HFFc6 (cell line): ENCODE data around the gene SCYL1. TPM values are rescaled to one million over a fixed set of nuclear protein-coding genes. Genes with fewer than 3 reads are reported as not detected.

Experiments
- DNase-seq: peaks from one replicate; pipeline ENCODE4 v3.0.0-alpha.2; 2018
- H3K27ac Mint-ChIP-seq: 2 replicates; pipeline ENCODE4 v1.8.0; 2020; ENCODE audit warnings: mild to moderate bottlenecking, mixed read lengths
- H3K27me3 Mint-ChIP-seq: 2 replicates; pipeline ENCODE4 v1.8.0; 2021; ENCODE audit warnings: mild to moderate bottlenecking, moderate library complexity, mixed read lengths; ENCODE audit not compliant: insufficient read depth
- H3K36me3 Mint-ChIP-seq: 2 replicates; pipeline ENCODE4 v1.8.0; 2021; ENCODE audit warnings: low read depth, mixed read lengths
- H3K4me1 Mint-ChIP-seq: 2 replicates; pipeline ENCODE4 v1.8.0; 2020; ENCODE audit warnings: low read depth, mixed read lengths
- H3K4me3 Mint-ChIP-seq: 2 replicates; pipeline ENCODE4 v1.8.0; 2020; ENCODE audit warnings: mild to moderate bottlenecking, moderate library complexity, mixed read lengths
- H3K9me3 Mint-ChIP-seq: 2 replicates; pipeline ENCODE4 v1.8.0; 2020; ENCODE audit warnings: mild to moderate bottlenecking, mixed read lengths
- total RNA-seq, 6 experiments: library from RNA; stranded (reverse); fragmentation: NEBNext Ultra II Directional; extraction: Animal tissue kit (Norgen Biotek cat#: 25700); gene quantifications; 2 replicates in 1 of 6; 3 replicates in 5 of 6; pipeline ENCODE4 v1.2.3, GENCODE V29; 2021
- TF ChIP-seq, protein P1 (sequence below): fragments of 200-600 bp; sonication (generic); IDR thresholded peaks from 2 replicates; pipeline ENCODE4 v1.5.0; 2021; ENCODE audit warnings: antibody characterized with exemption, mild to moderate bottlenecking

SCYL1 gene
- total RNA-seq, 6 experiments from 2014 or later: 120 to 137 (median 126) TPM

- Mint-ChIP-seq H3K9me3 (peaks cover 52% of the 10 kb centered on the region), H3K27me3 (peaks cover 51% of the 10 kb centered on the region; the same call in 1 of the 2 replicates), H3K4me1 (peaks cover 49% of the 10 kb centered on the region), H3K36me3 (peaks cover 48% of the 10 kb centered on the region), H3K4me3 (no peak overlapping the region), H3K27ac (no peak overlapping the region)
- DNase-seq: peak; percentile 45
- TF ChIP-seq, protein P1, sequence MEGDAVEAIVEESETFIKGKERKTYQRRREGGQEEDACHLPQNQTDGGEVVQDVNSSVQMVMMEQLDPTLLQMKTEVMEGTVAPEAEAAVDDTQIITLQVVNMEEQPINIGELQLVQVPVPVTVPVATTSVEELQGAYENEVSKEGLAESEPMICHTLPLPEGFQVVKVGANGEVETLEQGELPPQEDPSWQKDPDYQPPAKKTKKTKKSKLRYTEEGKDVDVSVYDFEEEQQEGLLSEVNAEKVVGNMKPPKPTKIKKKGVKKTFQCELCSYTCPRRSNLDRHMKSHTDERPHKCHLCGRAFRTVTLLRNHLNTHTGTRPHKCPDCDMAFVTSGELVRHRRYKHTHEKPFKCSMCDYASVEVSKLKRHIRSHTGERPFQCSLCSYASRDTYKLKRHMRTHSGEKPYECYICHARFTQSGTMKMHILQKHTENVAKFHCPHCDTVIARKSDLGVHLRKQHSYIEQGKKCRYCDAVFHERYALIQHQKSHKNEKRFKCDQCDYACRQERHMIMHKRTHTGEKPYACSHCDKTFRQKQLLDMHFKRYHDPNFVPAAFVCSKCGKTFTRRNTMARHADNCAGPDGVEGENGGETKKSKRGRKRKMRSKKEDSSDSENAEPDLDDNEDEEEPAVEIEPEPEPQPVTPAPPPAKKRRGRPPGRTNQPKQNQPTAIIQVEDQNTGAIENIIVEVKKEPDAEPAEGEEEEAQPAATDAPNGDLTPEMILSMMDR: no peak
Measured at GRCh38 chr11:65503368-65503948, 21.4 kb upstream of the SCYL1 start.

GRCh38 chr11:65503949-65504673, 20.8 kb upstream of the SCYL1 start:
- H3K27me3 Mint-ChIP-seq: peaks cover 58% of the 10 kb centered on the region; the same call in 1 of the 2 replicates
- H3K36me3 Mint-ChIP-seq: peaks cover 48% of the 10 kb centered on the region
- TF ChIP-seq, protein P1: no peak
- no peak overlapping the region for H3K4me3 Mint-ChIP-seq
- peaks cover 58% of the 10 kb centered on the region for H3K9me3 Mint-ChIP-seq
- no peak overlapping the region for H3K27ac Mint-ChIP-seq
- H3K4me1 Mint-ChIP-seq: peaks cover 48% of the 10 kb centered on the region
- DNase-seq: peak; percentile 72

- peak; percentile 44 for DNase-seq
- Mint-ChIP-seq H3K27ac (no peak overlapping the region), H3K4me3 (no peak overlapping the region)
Measured at GRCh38 chr11:65504674-65505465, 20.0 kb upstream of the SCYL1 start.

GRCh38 chr11:65505466-65506289, 19.2 kb upstream of the SCYL1 start:
- TF ChIP-seq, protein P1: no peak
- Mint-ChIP-seq H3K4me3 (no peak overlapping the region), H3K27me3 (peaks cover 72% of the 10 kb centered on the region), H3K9me3 (peaks cover 66% of the 10 kb centered on the region), H3K27ac (no peak overlapping the region), H3K4me1 (peaks cover 56% of the 10 kb centered on the region), H3K36me3 (peaks cover 48% of the 10 kb centered on the region)
- peak; percentile 53 for DNase-seq

More at GRCh38 chr11:65504674-65505465, 20.0 kb upstream of the SCYL1 start:
- peaks cover 65% of the 10 kb centered on the region; the same call in 1 of the 2 replicates for H3K27me3 Mint-ChIP-seq
- peaks cover 48% of the 10 kb centered on the region for H3K36me3 Mint-ChIP-seq
- H3K4me1 Mint-ChIP-seq: peaks cover 52% of the 10 kb centered on the region
- peaks cover 66% of the 10 kb centered on the region for H3K9me3 Mint-ChIP-seq
- TF ChIP-seq, protein P1: no peak

DNA sequence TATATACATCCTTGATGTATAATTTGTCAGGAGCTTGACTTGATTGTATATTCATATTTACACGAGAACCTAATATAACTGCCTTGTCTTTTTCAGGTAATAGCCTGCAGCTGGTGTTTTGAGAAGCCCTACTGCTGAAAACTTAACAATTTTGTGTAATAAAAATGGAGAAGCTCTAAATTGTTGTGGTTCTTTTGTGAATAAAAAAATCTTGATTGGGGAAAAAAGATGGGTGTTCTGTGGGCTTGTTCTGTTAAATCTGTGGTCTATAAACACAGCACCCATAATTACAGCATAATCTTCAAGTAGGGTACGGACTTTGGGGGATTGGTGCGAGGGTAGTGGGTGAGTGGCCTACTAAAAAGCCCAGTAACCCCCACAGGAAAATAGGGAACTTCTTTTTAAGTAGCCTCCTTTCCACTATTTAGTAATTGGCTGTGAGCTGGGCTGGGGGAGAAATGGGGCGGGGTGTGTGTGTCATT, 18.6 kb upstream of the SCYL1 start:
- Mint-ChIP-seq H3K27ac (no peak overlapping the region), H3K4me3 (no peak overlapping the region)

More for the DNA sequence above, 18.6 kb upstream of the SCYL1 start:
- H3K4me1 Mint-ChIP-seq: peaks cover 59% of the 10 kb centered on the region
- TF ChIP-seq, protein P1: no peak
- no peak for DNase-seq
- H3K9me3 Mint-ChIP-seq: peaks cover 66% of the 10 kb centered on the region
- peaks cover 72% of the 10 kb centered on the region for H3K27me3 Mint-ChIP-seq
- H3K36me3 Mint-ChIP-seq: peaks cover 48% of the 10 kb centered on the region
